ENCODE measurements around the gene CCT6B. TPM values are rescaled to one million over a fixed set of nuclear protein-coding genes. Genes with fewer than 3 reads are reported as not detected.
A peak's percentile ranks its signal among the peaks of the same experiment; 100 is the strongest.

CCT6B gene
- total RNA-seq, 1 experiment from 2014 or later: 0.60 TPM

DNA sequence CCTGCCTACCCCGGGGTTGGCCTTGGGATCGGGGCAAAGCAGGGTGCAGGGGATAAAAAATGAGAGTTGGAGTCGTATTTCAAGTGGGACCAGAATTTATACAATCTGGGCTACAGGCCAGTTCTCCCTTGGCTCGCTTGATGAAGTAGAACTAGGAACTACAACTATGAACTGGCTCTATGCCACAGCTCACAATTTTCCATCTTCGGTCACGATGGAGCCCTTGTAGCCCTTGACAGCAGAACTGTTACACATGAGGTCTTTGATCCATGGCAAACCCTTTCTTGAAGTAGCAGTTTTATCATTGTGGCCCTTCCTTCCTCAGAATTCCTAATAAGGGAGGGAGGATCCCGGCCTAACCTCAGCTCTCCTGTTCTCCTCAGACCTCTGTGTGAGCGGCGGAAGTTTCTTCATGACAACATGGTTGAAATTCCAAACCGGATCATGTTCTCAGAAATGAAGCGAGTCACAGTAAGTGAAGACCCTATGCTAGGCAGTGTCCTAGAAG lies 36.1 kb upstream of the CCT6B start:
- Histone ChIP-seq H3K27ac (ENCODE audit: low read depth, low read length, poor library complexity, severe bottlenecking) (no peak overlapping the region), H3K4me3 (ENCODE audit: low read depth, low read length, poor library complexity, severe bottlenecking) (no peak overlapping the region), H3K9me3 (ENCODE audit: low read depth, low read length, poor library complexity, severe bottlenecking) (no peaks in the 10 kb centered on the region), H3K4me1 (ENCODE audit: insufficient read depth, low read length, poor library complexity, severe bottlenecking) (no peaks in the 10 kb centered on the region), H3K36me3 (ENCODE audit: insufficient read depth, low read length, poor library complexity, severe bottlenecking) (peaks cover 4% of the 10 kb centered on the region), H3K27me3 (replicated peaks; ENCODE audit: insufficient read depth, low read depth, low read length, poor library complexity) (no peaks in the 10 kb centered on the region)
- intact Hi-C loops (cut with micrococcal nuclease; ENCODE audit: unreplicated experiment): no loop called here
- no peak for DNase-seq (ENCODE audit: low spot score)
- TF ChIP-seq, protein P1, sequence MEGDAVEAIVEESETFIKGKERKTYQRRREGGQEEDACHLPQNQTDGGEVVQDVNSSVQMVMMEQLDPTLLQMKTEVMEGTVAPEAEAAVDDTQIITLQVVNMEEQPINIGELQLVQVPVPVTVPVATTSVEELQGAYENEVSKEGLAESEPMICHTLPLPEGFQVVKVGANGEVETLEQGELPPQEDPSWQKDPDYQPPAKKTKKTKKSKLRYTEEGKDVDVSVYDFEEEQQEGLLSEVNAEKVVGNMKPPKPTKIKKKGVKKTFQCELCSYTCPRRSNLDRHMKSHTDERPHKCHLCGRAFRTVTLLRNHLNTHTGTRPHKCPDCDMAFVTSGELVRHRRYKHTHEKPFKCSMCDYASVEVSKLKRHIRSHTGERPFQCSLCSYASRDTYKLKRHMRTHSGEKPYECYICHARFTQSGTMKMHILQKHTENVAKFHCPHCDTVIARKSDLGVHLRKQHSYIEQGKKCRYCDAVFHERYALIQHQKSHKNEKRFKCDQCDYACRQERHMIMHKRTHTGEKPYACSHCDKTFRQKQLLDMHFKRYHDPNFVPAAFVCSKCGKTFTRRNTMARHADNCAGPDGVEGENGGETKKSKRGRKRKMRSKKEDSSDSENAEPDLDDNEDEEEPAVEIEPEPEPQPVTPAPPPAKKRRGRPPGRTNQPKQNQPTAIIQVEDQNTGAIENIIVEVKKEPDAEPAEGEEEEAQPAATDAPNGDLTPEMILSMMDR (conservative IDR thresholded peaks at IDR 0.05; ENCODE audit: low read depth, low read length): no peak
- ChIA-PET CTCF (no interaction called here), POLR2A (ENCODE audit: low non-redundant PET) (interaction anchor here (0.5 kb wide), 1 partner anchor 69 kb away, joined by 3 read pairs; no protein-coding TSS in a partner anchor)
- no TSS peak for BruUV-seq (replicated peaks)

DNA sequence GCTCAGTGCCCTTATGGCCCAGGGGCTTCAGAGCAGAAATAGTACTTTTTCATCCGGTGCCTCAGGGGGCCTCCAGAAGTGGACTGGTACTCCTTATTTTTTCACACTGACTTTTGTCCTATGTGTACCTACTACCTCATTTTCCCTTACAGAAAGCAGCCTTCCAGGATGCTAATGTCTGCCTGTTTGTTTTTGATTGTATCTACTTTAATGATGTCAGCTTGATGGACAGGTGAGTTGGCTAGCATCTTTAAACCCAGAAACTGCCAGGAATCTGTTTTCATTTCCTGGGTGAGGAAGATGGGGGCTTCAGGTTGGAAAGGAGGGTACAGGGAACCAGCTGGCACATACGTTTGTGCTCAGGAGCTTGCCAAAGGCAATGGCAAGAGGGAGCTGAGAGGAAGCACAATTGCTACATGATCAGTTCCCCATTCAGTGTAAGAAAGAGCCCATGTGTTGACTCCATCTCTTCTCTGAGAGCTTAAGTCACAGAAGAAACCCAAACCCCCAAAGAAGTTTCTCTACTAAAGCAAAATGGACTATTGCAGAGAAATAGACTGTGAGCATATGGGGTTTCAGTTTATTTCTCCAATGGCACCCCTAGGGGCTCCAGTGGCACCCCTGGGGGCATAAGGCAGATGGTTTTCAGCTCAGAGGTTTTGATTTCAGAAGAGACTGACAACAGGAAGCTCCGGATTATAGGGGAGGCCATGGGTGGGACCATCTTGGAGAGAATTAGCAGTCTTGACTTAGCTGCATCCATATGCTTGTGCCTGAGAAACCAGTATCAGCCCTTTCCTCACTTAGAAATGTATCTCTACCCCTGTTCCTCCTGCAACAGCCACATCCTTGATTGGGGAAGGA lies 35.4 kb upstream of the CCT6B start:
- Histone ChIP-seq H3K9me3 (ENCODE audit: low read depth, low read length, poor library complexity, severe bottlenecking) (no peaks in the 10 kb centered on the region), H3K4me1 (ENCODE audit: insufficient read depth, low read length, poor library complexity, severe bottlenecking) (no peaks in the 10 kb centered on the region), H3K36me3 (ENCODE audit: insufficient read depth, low read length, poor library complexity, severe bottlenecking) (peaks cover 4% of the 10 kb centered on the region), H3K4me3 (ENCODE audit: low read depth, low read length, poor library complexity, severe bottlenecking) (no peak overlapping the region), H3K27ac (ENCODE audit: low read depth, low read length, poor library complexity, severe bottlenecking) (no peak overlapping the region), H3K27me3 (replicated peaks; ENCODE audit: insufficient read depth, low read depth, low read length, poor library complexity) (no peaks in the 10 kb centered on the region)
- intact Hi-C loops (cut with micrococcal nuclease; ENCODE audit: unreplicated experiment): no loop called here
- ChIA-PET POLR2A (ENCODE audit: low non-redundant PET) (interaction anchor here (0.5 kb wide), 1 partner anchor 70 kb away, joined by 3 read pairs; no protein-coding TSS in a partner anchor), CTCF (no interaction called here)
- BruUV-seq (replicated peaks): no TSS peak
- DNase-seq (ENCODE audit: low spot score): peak; percentile 1
- no peak for TF ChIP-seq EZH2 (IDR thresholded peaks at IDR 0.05; ENCODE audit: borderline replicate concordance, low read depth, low read length, poor library complexity, severe bottlenecking)
- TF ChIP-seq, protein P1 (conservative IDR thresholded peaks at IDR 0.05; ENCODE audit: low read depth, low read length): no peak

DNA sequence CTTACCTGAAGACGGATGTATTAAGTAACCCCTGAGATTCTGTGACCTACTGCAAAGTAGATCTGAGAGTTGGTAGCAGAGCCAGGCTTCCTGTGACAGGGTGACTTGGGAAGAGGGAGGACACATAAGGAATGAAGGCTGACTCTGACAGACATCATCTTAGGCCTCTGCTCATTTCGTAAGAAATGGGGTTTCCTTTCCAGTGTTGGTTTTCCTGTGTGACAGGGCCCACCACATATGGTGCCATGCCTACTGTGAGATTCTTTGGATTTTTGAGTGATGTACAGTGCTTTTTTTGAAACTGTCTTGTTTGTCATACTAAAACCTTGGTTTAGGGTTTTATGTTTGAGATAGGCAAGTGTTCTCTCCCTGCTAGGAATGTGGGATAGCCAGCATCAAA lies 31.8 kb upstream of the CCT6B start:
- Histone ChIP-seq H3K27ac (ENCODE audit: low read depth, low read length, poor library complexity, severe bottlenecking) (no peak overlapping the region), H3K4me3 (ENCODE audit: low read depth, low read length, poor library complexity, severe bottlenecking) (no peak overlapping the region), H3K27me3 (replicated peaks; ENCODE audit: insufficient read depth, low read depth, low read length, poor library complexity) (no peaks in the 10 kb centered on the region), H3K4me1 (ENCODE audit: insufficient read depth, low read length, poor library complexity, severe bottlenecking) (no peaks in the 10 kb centered on the region), H3K36me3 (ENCODE audit: insufficient read depth, low read length, poor library complexity, severe bottlenecking) (peaks cover 7% of the 10 kb centered on the region), H3K9me3 (ENCODE audit: low read depth, low read length, poor library complexity, severe bottlenecking) (no peaks in the 10 kb centered on the region)
- intact Hi-C loops (cut with micrococcal nuclease; ENCODE audit: unreplicated experiment): no loop called here
- POLR2A ChIA-PET (ENCODE audit: low non-redundant PET): no interaction called here
- CTCF ChIA-PET: no interaction called here
- no peak for DNase-seq (ENCODE audit: low spot score)
- TF ChIP-seq, protein P1 (conservative IDR thresholded peaks at IDR 0.05; ENCODE audit: low read depth, low read length): no peak
- TF ChIP-seq EZH2 (IDR thresholded peaks at IDR 0.05; ENCODE audit: borderline replicate concordance, low read depth, low read length, poor library complexity, severe bottlenecking): no peak
- no TSS peak for BruUV-seq (replicated peaks)

All from A673 (cell line).